ENCODE data around the gene MTMR4.
A peak's percentile ranks its signal among the peaks of the same experiment; 100 is the strongest.
"Not testable (repeated sequence)": the region's sequence is repeated elsewhere in the genome, so short reads cannot be mapped to it uniquely, and the experiment has no call there.

Gene MTMR4

GRCh38 chr17:58513965-58514769 is at the start of gene MTMR4:
TSS of gene MTMR4 (minus strand) at chr17:58514638. CDS start at chr17:58514407, 231 bp downstream.
- H3K27ac Mint-ChIP-seq (ENCODE audit: low read depth): peak within 1 kb of the TSS; percentile 89

GRCh38 chr17:58560511-58560910 is 46.1 kb upstream of the MTMR4 start:
- no peak for ATAC-seq (replicated peaks; ENCODE audit: extremely low read depth, poor library complexity, severe bottlenecking)
- no peaks in the 10 kb centered on the region for H3K9me3 Mint-ChIP-seq
- no peak overlapping the region for H3K4me3 Mint-ChIP-seq

More at GRCh38 chr17:58513965-58514769, at the start of gene MTMR4:
- H3K4me3 Mint-ChIP-seq: peak within 1 kb of the TSS; percentile 91
- peak in 1 of 2 donors; percentile 43 for DNase-seq (ENCODE audit: low spot score in 2 of 2)
- H3K36me3 Mint-ChIP-seq (ENCODE audit: insufficient read depth): peaks cover 36% of the 10 kb centered on the region
- H3K9me3 Mint-ChIP-seq: no peaks in the 10 kb centered on the region
- no peak for ATAC-seq (replicated peaks; ENCODE audit: extremely low read depth, poor library complexity, severe bottlenecking)
- peaks cover 57% of the 10 kb centered on the region for H3K4me1 Mint-ChIP-seq
- no peaks in the 10 kb centered on the region for H3K27me3 Mint-ChIP-seq

DNA sequence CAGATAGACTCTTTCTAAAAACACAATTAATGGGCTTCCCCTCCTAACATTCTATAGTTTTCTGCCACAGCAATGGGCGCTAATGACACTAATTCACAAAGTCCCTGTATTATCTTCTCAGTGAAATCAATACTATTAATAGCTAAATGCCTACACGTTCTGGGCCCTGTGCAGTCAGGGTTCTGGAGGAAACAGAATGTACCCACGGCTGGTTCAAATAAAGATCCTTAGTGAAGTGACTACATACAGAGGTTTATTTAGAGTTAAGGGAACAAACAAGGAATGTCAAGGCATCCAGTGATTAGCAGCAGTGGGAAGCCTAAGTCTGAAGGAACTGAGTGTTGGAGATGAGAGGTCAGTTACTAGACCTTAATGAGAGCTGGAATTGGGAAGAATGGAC is 43.5 kb upstream of the MTMR4 start:
- Mint-ChIP-seq H3K27me3 (peaks cover 6% of the 10 kb centered on the region), H3K4me3 (no peak overlapping the region), H3K36me3 (ENCODE audit: insufficient read depth) (no peaks in the 10 kb centered on the region), H3K9me3 (no peaks in the 10 kb centered on the region), H3K4me1 (no peaks in the 10 kb centered on the region), H3K27ac (ENCODE audit: low read depth) (no peak overlapping the region)
- no peak for DNase-seq (ENCODE audit: low spot score in 2 of 2)
- no peak for ATAC-seq (replicated peaks; ENCODE audit: extremely low read depth, poor library complexity, severe bottlenecking)

More at GRCh38 chr17:58560511-58560910, 46.1 kb upstream of the MTMR4 start:
- no peak for DNase-seq (ENCODE audit: low spot score in 2 of 2)
- Mint-ChIP-seq H3K27me3 (peaks cover 6% of the 10 kb centered on the region), H3K4me1 (no peaks in the 10 kb centered on the region), H3K36me3 (ENCODE audit: insufficient read depth) (no peaks in the 10 kb centered on the region), H3K27ac (ENCODE audit: low read depth) (no peak overlapping the region)

- H3K36me3 Mint-ChIP-seq (ENCODE audit: insufficient read depth): no peaks in the 10 kb centered on the region
- H3K9me3 Mint-ChIP-seq: no peaks in the 10 kb centered on the region
- DNase-seq (ENCODE audit: low spot score in 2 of 2) (no peak), ATAC-seq (replicated peaks; ENCODE audit: extremely low read depth, poor library complexity, severe bottlenecking) (no peak)
- peaks cover 6% of the 10 kb centered on the region for H3K27me3 Mint-ChIP-seq
- H3K4me3 Mint-ChIP-seq: no peak overlapping the region
- H3K27ac Mint-ChIP-seq (ENCODE audit: low read depth): no peak overlapping the region
- no peaks in the 10 kb centered on the region for H3K4me1 Mint-ChIP-seq
These were observed 42.4 kb upstream of the MTMR4 start for GRCh38 chr17:58556833-58557250.

GRCh38 chr17:58555109-58555508 is 40.7 kb upstream of the MTMR4 start:
- not testable (repeated sequence) for H3K27ac Mint-ChIP-seq (ENCODE audit: low read depth); H3K27me3 Mint-ChIP-seq; H3K36me3 Mint-ChIP-seq (ENCODE audit: insufficient read depth); H3K9me3 Mint-ChIP-seq; H3K4me1 Mint-ChIP-seq; H3K4me3 Mint-ChIP-seq; ATAC-seq (replicated peaks; ENCODE audit: extremely low read depth, poor library complexity, severe bottlenecking); DNase-seq (ENCODE audit: low spot score in 2 of 2)

DNA sequence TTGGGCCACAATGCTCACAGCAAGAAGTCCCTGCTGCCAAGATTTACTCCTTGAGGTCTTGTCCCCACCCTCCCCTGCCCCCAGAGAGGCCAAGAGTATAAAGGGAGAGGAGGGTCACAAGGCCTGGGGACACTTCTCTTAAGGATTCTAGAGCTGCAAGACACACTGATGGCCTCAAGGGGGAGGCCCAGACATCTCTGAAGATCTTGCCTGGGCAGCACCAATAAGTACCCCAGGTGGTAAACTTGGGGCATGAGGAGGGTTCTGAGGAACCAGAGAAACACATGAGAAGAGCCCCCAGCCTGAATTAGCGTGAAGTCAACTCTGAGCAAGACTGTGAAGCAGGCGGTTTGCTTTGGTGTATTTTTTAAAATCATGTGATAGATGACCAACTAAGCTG is 26.8 kb upstream of the MTMR4 start:
- H3K9me3 Mint-ChIP-seq: no peaks in the 10 kb centered on the region
- ATAC-seq (replicated peaks; ENCODE audit: extremely low read depth, poor library complexity, severe bottlenecking): no peak
- DNase-seq (ENCODE audit: low spot score in 2 of 2): no peak

GRCh38 chr17:58539698-58540097 is 25.3 kb upstream of the MTMR4 start:
- Mint-ChIP-seq H3K27ac (ENCODE audit: low read depth) (no peak overlapping the region), H3K4me1 (no peaks in the 10 kb centered on the region), H3K27me3 (peaks cover 19% of the 10 kb centered on the region)

More for the DNA sequence above, 26.8 kb upstream of the MTMR4 start:
- H3K36me3 Mint-ChIP-seq (ENCODE audit: insufficient read depth): no peaks in the 10 kb centered on the region
- no peak overlapping the region for H3K27ac Mint-ChIP-seq (ENCODE audit: low read depth)
- H3K27me3 Mint-ChIP-seq: peaks cover 3% of the 10 kb centered on the region
- H3K4me1 Mint-ChIP-seq: no peaks in the 10 kb centered on the region
- no peak overlapping the region for H3K4me3 Mint-ChIP-seq

GRCh38 chr17:58538811-58539409 is 24.5 kb upstream of the MTMR4 start:
- Mint-ChIP-seq H3K4me1 (no peaks in the 10 kb centered on the region), H3K4me3 (no peak overlapping the region), H3K9me3 (no peaks in the 10 kb centered on the region), H3K36me3 (ENCODE audit: insufficient read depth) (no peaks in the 10 kb centered on the region), H3K27me3 (peaks cover 24% of the 10 kb centered on the region), H3K27ac (ENCODE audit: low read depth) (no peak overlapping the region)
- DNase-seq (ENCODE audit: low spot score in 2 of 2) (no peak), ATAC-seq (replicated peaks; ENCODE audit: extremely low read depth, poor library complexity, severe bottlenecking) (no peak)

More at GRCh38 chr17:58539698-58540097, 25.3 kb upstream of the MTMR4 start:
- no peaks in the 10 kb centered on the region for H3K9me3 Mint-ChIP-seq
- no peak overlapping the region for H3K4me3 Mint-ChIP-seq
- no peaks in the 10 kb centered on the region for H3K36me3 Mint-ChIP-seq (ENCODE audit: insufficient read depth)
- DNase-seq (ENCODE audit: low spot score in 2 of 2) (no peak), ATAC-seq (replicated peaks; ENCODE audit: extremely low read depth, poor library complexity, severe bottlenecking) (no peak)

- Mint-ChIP-seq H3K27me3 (peaks cover 34% of the 10 kb centered on the region), H3K27ac (ENCODE audit: low read depth) (no peak overlapping the region), H3K4me1 (no peaks in the 10 kb centered on the region), H3K4me3 (no peak overlapping the region), H3K9me3 (no peaks in the 10 kb centered on the region), H3K36me3 (ENCODE audit: insufficient read depth) (no peaks in the 10 kb centered on the region)
- ATAC-seq (replicated peaks; ENCODE audit: extremely low read depth, poor library complexity, severe bottlenecking) (no peak), DNase-seq (ENCODE audit: low spot score in 2 of 2) (no peak)
These were observed 22.8 kb upstream of the MTMR4 start for GRCh38 chr17:58537266-58537665.

GRCh38 chr17:58536542-58536941 is 22.1 kb upstream of the MTMR4 start:
- Mint-ChIP-seq H3K27me3 (peaks cover 35% of the 10 kb centered on the region), H3K36me3 (ENCODE audit: insufficient read depth) (no peaks in the 10 kb centered on the region), H3K4me1 (no peaks in the 10 kb centered on the region), H3K9me3 (no peaks in the 10 kb centered on the region), H3K4me3 (no peak overlapping the region), H3K27ac (ENCODE audit: low read depth) (no peak overlapping the region)
- DNase-seq (ENCODE audit: low spot score in 2 of 2) (no peak), ATAC-seq (replicated peaks; ENCODE audit: extremely low read depth, poor library complexity, severe bottlenecking) (no peak)

GRCh38 chr17:58535431-58535830 is 21.0 kb upstream of the MTMR4 start:
- ATAC-seq (replicated peaks; ENCODE audit: extremely low read depth, poor library complexity, severe bottlenecking) (no peak), DNase-seq (ENCODE audit: low spot score in 2 of 2) (no peak)
- peaks cover 35% of the 10 kb centered on the region for H3K27me3 Mint-ChIP-seq
- H3K4me3 Mint-ChIP-seq: no peak overlapping the region
- no peaks in the 10 kb centered on the region for H3K36me3 Mint-ChIP-seq (ENCODE audit: insufficient read depth)
- H3K4me1 Mint-ChIP-seq: no peaks in the 10 kb centered on the region
- H3K9me3 Mint-ChIP-seq: no peaks in the 10 kb centered on the region
- no peak overlapping the region for H3K27ac Mint-ChIP-seq (ENCODE audit: low read depth)

DNA sequence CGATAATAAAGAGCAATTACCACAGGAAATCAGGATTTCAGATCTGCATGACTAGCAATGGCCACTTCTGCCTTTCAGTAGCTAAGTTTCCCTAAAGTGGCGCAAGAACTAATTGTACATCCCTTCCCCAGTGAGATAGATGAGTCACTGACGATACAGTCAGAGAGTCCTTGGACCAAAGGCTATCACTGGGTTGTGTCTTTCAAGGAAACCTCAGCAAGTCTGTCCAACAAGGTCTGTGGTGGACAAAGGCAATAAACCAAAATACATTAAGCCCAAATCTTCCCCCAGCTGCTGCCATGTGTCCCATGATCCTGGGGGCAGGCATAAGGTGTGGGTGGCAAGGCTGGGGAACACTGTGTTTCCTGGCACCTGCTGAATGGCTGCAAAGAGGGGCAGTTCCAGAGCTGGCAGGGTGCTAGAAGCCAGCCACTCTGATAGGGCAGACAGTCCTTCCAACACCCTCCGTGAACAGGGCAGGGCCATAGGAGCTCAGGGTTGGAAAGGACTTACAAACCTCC is 20.5 kb upstream of the MTMR4 start:
- Mint-ChIP-seq H3K4me3 (no peak overlapping the region), H3K27ac (ENCODE audit: low read depth) (no peak overlapping the region), H3K27me3 (peaks cover 35% of the 10 kb centered on the region), H3K9me3 (no peaks in the 10 kb centered on the region), H3K36me3 (ENCODE audit: insufficient read depth) (no peaks in the 10 kb centered on the region), H3K4me1 (no peaks in the 10 kb centered on the region)
- ATAC-seq (replicated peaks; ENCODE audit: extremely low read depth, poor library complexity, severe bottlenecking): no peak
- DNase-seq (ENCODE audit: low spot score in 2 of 2): no peak

DNA sequence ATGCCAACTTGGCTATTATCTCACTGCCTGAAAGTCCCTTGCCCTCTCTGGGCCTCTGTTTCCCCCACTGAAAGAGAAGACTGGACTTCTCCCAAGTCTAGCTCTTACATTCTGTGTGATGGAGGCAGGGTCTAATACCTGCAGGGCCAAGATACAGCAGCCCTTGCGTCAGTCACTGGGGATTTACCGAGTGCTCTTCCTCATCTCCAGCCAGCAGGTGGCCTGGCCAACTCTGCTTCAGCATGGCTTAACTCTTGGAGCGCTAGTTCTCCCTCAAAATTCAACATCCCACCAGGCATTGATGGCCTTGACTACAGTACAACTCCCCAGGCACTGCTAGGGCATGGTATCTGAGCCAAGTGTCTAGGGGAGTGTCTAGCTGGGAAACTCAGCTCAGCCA is 19.9 kb upstream of the MTMR4 start:
- Mint-ChIP-seq H3K4me3 (no peak overlapping the region), H3K27ac (ENCODE audit: low read depth) (no peak overlapping the region), H3K27me3 (peaks cover 35% of the 10 kb centered on the region), H3K36me3 (ENCODE audit: insufficient read depth) (no peaks in the 10 kb centered on the region), H3K9me3 (no peaks in the 10 kb centered on the region), H3K4me1 (no peaks in the 10 kb centered on the region)
- DNase-seq (ENCODE audit: low spot score in 2 of 2) (no peak), ATAC-seq (replicated peaks; ENCODE audit: extremely low read depth, poor library complexity, severe bottlenecking) (no peak)

All from central memory CD8-positive, alpha-beta T cell (primary cell).